Testis (tissue), 2 donors: ENCODE measurements around the gene ZNF552.
"Not testable (repeated sequence)": the region's sequence is repeated elsewhere in the genome, so short reads cannot be mapped to it uniquely, and the experiment has no call there.

Source experiments
- POLR2A ChIP-seq: fragments of 450-650 bp; IDR thresholded peaks from one replicate; pipeline ENCODE4 v1.6.1; 2017; ENCODE audit warnings: antibody characterized with exemption, mild to moderate bottlenecking, moderate library complexity
- TF ChIP-seq, protein P1 (sequence below), 3 experiments: fragments of 450-650 bp in 2 of 3; fragments of 200-600 bp in 1 of 3; sonication (generic) in 1 of 3; IDR thresholded peaks; one replicate each; pipeline ENCODE4 v1.5.1; 2016 to 2019; ENCODE audit warnings: antibody characterized with exemption in 3 of 3, mild to moderate bottlenecking in 2 of 3, moderate library complexity in 1 of 3

DNA sequence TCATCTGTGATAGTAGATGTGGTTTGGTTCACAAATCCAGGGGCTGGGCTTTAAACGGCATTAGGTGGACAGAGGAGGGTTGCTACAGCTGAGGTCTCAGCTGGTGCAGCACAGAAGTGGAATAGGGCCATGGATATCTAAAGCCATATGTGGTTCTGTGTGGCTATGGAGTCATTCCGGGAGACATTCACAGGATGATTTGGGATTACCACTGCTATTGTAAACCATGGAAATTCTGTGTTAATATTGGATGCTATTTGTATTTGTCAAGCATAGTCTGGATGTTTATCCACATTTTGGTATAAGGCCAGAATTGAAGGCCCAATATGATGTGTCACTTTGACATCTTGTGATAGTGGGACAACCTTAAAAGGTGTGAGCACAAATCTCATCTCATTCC is 8.4 kb upstream of the ZNF552 start:
- TF ChIP-seq POLR2A, result not testable (repeated sequence)
- TF ChIP-seq, protein P1, sequence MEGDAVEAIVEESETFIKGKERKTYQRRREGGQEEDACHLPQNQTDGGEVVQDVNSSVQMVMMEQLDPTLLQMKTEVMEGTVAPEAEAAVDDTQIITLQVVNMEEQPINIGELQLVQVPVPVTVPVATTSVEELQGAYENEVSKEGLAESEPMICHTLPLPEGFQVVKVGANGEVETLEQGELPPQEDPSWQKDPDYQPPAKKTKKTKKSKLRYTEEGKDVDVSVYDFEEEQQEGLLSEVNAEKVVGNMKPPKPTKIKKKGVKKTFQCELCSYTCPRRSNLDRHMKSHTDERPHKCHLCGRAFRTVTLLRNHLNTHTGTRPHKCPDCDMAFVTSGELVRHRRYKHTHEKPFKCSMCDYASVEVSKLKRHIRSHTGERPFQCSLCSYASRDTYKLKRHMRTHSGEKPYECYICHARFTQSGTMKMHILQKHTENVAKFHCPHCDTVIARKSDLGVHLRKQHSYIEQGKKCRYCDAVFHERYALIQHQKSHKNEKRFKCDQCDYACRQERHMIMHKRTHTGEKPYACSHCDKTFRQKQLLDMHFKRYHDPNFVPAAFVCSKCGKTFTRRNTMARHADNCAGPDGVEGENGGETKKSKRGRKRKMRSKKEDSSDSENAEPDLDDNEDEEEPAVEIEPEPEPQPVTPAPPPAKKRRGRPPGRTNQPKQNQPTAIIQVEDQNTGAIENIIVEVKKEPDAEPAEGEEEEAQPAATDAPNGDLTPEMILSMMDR (IDR thresholded peaks at IDR 0.05), result not testable (repeated sequence)
